ENCODE results near the gene PLAAT5. TPM values are rescaled to one million over a fixed set of nuclear protein-coding genes. Genes with fewer than 3 reads are reported as not detected.

PLAAT5 gene, protein sequence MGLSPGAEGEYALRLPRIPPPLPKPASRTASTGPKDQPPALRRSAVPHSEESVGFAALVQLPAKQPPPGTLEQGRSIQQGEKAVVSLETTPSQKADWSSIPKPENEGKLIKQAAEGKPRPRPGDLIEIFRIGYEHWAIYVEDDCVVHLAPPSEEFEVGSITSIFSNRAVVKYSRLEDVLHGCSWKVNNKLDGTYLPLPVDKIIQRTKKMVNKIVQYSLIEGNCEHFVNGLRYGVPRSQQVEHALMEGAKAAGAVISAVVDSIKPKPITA
- total RNA-seq, result not detected in 2 replicates

DNA sequence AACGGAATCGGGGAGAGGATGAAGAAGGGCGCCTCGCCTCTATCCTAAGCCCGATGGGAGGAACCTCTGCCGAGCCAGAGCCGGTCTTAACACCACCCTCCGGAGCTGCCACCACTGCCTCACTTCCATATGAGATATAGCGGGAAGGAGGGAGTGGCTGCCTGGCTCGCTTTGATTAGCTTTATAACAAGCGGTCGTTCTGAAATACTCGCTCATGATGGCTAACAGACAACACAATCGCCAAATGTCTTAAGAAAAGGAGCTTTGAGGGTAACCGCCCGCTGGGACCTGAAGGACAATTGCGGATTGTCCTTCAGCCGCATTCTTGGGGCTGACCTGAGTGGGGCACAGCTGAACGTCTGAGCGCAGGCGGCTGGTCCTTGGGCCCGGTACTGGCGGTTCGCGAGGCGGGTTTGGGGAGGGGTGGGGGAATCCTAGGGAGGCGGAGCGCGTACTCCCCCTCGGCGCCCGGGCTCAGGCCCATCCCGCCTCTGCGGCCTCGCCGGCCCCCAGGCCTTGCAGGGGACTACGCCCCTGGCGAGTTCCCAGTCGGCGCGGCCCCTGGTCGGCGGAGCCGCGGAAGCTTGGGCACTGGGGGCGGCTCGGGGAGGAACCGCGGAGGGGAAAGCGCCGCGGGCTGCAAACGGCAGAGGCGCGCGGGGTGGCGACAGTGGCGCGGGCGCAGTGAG is at the start of gene PLAAT5:
Gene PLAAT5, minus strand, starts transcription at position 617 of the 689 bp plus-strand sequence. Its CDS starts 133 bp downstream, at position 484.

DNA sequence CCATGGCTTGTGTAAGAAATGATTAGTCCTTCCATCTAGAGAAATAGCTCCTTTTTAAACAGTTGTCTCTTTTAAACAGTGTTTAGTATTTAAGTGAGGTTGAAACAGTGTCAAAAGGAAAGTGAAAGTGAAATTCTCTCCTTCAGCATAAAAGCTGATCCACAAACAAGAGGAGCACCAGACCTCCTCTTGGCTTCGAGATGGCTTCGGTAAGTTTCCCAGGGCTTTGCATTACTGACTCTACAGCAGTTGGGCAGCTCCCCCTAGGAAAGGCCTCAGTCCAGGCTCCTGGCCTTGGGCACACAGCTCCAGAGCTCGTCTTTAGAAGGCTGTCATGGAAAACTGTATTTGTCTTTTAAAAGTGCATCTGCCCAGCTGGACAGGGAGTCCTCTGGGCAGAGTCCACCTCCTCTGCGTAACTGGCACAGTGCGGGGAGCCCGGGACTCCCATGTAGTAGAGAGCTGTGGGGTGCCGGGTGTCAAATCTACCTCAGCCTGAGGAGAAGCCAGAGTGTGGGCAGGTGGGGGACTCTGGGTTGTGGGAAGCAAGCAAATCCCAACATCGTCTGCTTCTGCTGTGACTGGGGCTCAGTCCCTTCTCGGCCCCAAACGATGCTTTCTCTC is 45.8 kb upstream of the PLAAT5 start, which contains the start of gene PLAAT4:
Gene PLAAT4, plus strand, starts transcription at position 140 of the 624 bp plus-strand sequence. Its CDS starts 61 bp downstream, at position 201.

DNA sequence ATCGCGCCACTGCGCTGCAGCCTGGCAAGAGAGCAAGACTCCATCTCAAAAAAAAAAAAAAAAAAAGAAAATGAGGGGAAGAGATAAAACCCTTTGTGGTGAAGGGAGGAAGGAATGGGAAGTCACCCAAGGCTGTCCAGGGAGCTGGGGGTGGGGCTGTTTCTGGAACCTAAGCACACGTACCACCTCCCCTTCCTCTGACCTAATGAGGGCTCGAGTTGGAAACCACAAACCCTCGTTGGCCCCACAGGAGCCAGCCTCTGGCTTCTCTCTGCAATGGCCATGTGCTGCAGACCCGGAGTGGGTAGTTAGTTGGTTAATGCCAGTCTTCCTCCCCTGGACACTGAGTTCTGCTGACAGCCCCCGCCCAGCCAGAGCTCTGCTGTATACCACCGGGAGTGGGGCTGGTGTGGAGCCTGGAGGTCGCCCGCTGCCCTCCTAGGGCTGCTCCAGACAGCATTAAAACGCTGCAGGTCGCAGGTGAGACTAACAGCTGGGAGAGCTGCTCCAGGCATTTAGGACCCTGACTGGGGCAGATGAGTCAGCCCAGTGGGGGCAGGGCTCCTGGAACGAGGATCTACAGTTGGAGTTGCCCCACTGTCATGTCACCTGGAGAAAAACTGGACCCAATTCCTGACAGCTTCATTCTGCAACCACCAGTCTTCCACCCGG is 15.0 kb upstream of the PLAAT5 start, which contains the start of gene LGALS12:
Gene LGALS12, plus strand, starts transcription at position 228 of the 672 bp plus-strand sequence. Its CDS starts 375 bp downstream, at position 603.

Other genes starting within 250 kb of the PLAAT5 start
- not detected in 2 replicates for gene SLC22A25, start 247.6 kb downstream of the PLAAT5 start, total RNA-seq
- gene SLC22A9, start 121.4 kb downstream of the PLAAT5 start, total RNA-seq, result not detected in 2 replicates
- not detected in 2 replicates for gene LGALS12, start 14.9 kb upstream of the PLAAT5 start, total RNA-seq
- gene PLAAT4, start 45.6 kb upstream of the PLAAT5 start, total RNA-seq, result 10.0 and 13.2 TPM in 2 replicates
- gene PLAAT2, start 72.2 kb upstream of the PLAAT5 start, total RNA-seq, result not detected in 2 replicates
- 9.0 and 24.2 TPM in 2 replicates for gene PLAAT3, start 123.3 kb upstream of the PLAAT5 start, total RNA-seq
- gene ATL3, start 180.2 kb upstream of the PLAAT5 start, total RNA-seq, result 119 and 125 TPM in 2 replicates
- 69.8 and 77.0 TPM in 2 replicates for gene RTN3, start 190.3 kb upstream of the PLAAT5 start, total RNA-seq